HUDEP-2 (cell line): Measurements from ENCODE around the gene TNFRSF11A.

Experiments used
- DNase-seq, 76 experiments: peaks; one replicate each; lab custom pipeline; 2025; ENCODE audit not compliant: unreplicated experiment in 76 of 76; lab: John Stamatoyannopoulos, UW

Gene TNFRSF11A

GRCh38 chr18:62324181-62324828, 805 bp upstream of the TNFRSF11A start:
- DNase-seq, result peak in 6 of 76 experiments; percentile 11 to 41 (median 22)

- DNase-seq, result peak in 6 of 76 experiments; percentile 10 to 20 (median 16)
Observed at GRCh38 chr18:62325806-62326645, 916 bp downstream of the TNFRSF11A start.

GRCh38 chr18:62326646-62327348, 1.7 kb downstream of the TNFRSF11A start:
- DNase-seq, result no peak

GRCh38 chr18:62327977-62328376, 2.9 kb downstream of the TNFRSF11A start:
- DNase-seq, result no peak

- DNase-seq, result no peak
Observed at GRCh38 chr18:62328586-62329525, 3.7 kb downstream of the TNFRSF11A start.

GRCh38 chr18:62329691-62330454, 4.8 kb downstream of the TNFRSF11A start:
- peak in 22 of 76 experiments; percentile 2 to 53 (median 32) for DNase-seq

- DNase-seq, result no peak
Observed at GRCh38 chr18:62330650-62331049, 5.5 kb downstream of the TNFRSF11A start.

GRCh38 chr18:62331581-62332356, 6.7 kb downstream of the TNFRSF11A start:
- peak in 1 of 76 experiments; percentile 25 for DNase-seq

- no peak for DNase-seq
Observed at GRCh38 chr18:62332431-62332830, 7.3 kb downstream of the TNFRSF11A start.

GRCh38 chr18:62332964-62333695, 8.0 kb downstream of the TNFRSF11A start:
- no peak for DNase-seq

- DNase-seq, result no peak
Observed at GRCh38 chr18:62334120-62334519, 9.0 kb downstream of the TNFRSF11A start.

GRCh38 chr18:62335494-62335893, 10.4 kb downstream of the TNFRSF11A start:
- DNase-seq, result no peak

GRCh38 chr18:62336618-62337017, 11.5 kb downstream of the TNFRSF11A start:
- DNase-seq, result no peak

- no peak for DNase-seq
Observed at GRCh38 chr18:62337336-62337735, 12.2 kb downstream of the TNFRSF11A start.

GRCh38 chr18:62338446-62339105, 13.5 kb downstream of the TNFRSF11A start:
- no peak for DNase-seq

- peak in 4 of 76 experiments; percentile 8 to 36 (median 17) for DNase-seq
Observed at GRCh38 chr18:62339106-62339988, 14.2 kb downstream of the TNFRSF11A start.

GRCh38 chr18:62340996-62341395, 15.9 kb downstream of the TNFRSF11A start:
- no peak for DNase-seq
